Astrocyte of the cerebellum (primary cell): ENCODE data around the gene MOV10L1.

Experiments
- DNase-seq: peaks from one replicate; pipeline ENCODE4 v3.0.0-alpha.2; 2011; ENCODE audit warnings: low read depth
- H3K4me3 ChIP-seq: 2 replicates; pipeline ENCODE4 v1.5.1; 2011; ENCODE audit warnings: mild to moderate bottlenecking, low read depth, low read length, moderate library complexity
- in situ Hi-C: cut with HindIII; loops from 2 replicates; pipeline ENCODE4 v1.10.0; 2017; ENCODE audit warnings: low sequenced_read_pairs
- TF ChIP-seq, protein P1 (sequence below): IDR thresholded peaks from 2 replicates; pipeline ENCODE4 v1.5.1; 2012; ENCODE audit warnings: low read length, low read depth, moderate library complexity, mild to moderate bottlenecking; ENCODE audit errors: missing control alignments

The MOV10L1 gene

GRCh38 chr22:50089682-50090411, at the start of gene MOV10L1:
Gene MOV10L1 (plus strand): TSS chr22:50090006. CDS start chr22:50090089, 83 bp downstream.
- no peak within 1 kb of the TSS for H3K4me3 ChIP-seq
- in situ Hi-C loops: no loop called here
- TF ChIP-seq, protein P1, sequence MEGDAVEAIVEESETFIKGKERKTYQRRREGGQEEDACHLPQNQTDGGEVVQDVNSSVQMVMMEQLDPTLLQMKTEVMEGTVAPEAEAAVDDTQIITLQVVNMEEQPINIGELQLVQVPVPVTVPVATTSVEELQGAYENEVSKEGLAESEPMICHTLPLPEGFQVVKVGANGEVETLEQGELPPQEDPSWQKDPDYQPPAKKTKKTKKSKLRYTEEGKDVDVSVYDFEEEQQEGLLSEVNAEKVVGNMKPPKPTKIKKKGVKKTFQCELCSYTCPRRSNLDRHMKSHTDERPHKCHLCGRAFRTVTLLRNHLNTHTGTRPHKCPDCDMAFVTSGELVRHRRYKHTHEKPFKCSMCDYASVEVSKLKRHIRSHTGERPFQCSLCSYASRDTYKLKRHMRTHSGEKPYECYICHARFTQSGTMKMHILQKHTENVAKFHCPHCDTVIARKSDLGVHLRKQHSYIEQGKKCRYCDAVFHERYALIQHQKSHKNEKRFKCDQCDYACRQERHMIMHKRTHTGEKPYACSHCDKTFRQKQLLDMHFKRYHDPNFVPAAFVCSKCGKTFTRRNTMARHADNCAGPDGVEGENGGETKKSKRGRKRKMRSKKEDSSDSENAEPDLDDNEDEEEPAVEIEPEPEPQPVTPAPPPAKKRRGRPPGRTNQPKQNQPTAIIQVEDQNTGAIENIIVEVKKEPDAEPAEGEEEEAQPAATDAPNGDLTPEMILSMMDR: no peak
- DNase-seq: no peak

DNA sequence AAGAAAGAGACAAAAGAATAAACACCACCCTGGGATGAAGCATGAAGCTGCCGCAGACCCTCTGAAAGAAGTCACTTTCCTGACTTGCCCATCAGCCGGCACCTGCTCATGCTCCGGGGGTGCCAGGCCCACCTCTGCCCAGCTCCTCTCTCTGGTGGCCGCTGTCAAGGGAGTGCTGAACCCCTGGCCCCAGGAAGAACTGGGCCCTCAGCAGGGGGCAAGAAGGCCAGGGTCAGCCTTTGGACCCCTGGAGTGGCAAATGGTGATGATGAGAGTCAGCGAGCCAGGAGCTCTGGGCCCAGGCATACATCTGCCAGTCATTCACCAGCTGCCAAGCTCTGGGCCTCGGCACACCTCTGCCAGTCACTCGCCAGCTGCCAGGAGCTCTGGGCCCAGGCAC, 49.1 kb upstream of the MOV10L1 start:
- in situ Hi-C loops: no loop called here
- TF ChIP-seq, protein P1: no peak
- no peak overlapping the region for H3K4me3 ChIP-seq
- no peak for DNase-seq

DNA sequence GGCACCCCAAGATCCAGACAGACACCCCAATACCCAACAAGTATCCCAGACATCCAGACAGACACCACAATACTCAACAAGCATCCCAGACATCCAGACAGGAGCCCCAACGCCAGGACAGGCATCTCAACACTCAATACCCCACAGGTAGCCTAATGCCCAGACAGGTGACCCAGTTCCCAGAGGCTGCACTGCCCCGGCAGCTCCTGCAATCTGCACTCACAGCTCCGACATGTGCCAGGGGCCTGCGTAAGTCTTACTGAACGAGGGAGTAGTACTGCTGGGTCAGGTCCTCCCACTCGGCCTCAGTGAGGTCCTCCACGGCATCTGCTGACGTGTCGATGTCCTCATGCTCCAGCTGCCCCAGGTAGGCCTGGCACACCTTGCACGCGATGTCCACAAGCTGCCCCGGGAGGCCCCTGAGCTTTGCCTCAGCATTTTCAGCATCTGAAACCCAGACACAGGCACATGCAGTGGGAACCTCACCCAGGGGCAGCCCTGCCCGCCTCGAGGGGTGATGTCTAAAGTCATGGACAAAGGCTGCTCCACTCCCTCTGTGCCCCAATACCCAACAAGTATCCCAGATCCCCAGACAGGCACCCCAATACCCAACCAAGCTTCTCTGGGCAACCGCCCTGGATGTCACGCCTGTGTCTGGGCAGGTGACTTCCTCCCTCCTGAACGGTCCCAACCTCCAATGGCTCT, 48.3 kb upstream of the MOV10L1 start:
- in situ Hi-C loops: no loop called here
- TF ChIP-seq, protein P1: no peak
- no peak for DNase-seq
- H3K4me3 ChIP-seq: no peak overlapping the region

DNA sequence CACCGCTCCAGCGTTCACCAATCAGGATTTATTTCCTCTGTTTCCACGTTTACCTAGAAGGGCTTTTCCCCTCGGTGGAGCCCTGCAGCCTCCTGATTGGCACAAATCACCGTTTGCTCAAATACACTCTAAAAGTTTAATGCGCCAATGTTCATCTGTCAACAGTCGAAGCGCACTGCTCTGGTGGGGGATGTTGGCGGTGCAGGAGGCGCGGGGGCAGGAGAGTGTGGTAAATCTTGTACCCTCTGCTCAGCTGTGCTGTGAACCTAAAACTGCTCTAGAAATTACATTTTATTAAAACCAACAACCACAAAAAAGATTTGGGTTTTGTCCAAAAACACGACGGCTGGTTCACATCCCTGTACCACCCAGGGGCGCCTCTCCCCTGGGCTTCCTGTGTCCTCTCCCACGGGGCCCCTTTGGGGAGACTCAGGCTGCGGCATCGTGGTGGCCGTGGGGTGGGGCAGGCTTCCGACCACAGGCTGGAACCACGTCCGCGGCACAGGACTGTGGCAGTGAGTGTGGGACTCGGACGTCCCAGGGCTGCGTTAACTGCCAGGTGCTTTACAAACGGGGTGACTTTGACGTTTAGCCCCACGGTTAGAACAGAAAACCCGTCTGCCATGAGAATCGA, 45.2 kb upstream of the MOV10L1 start:
- H3K4me3 ChIP-seq: no peak overlapping the region
- in situ Hi-C loops: no loop called here
- TF ChIP-seq, protein P1: no peak
- DNase-seq: no peak

DNA sequence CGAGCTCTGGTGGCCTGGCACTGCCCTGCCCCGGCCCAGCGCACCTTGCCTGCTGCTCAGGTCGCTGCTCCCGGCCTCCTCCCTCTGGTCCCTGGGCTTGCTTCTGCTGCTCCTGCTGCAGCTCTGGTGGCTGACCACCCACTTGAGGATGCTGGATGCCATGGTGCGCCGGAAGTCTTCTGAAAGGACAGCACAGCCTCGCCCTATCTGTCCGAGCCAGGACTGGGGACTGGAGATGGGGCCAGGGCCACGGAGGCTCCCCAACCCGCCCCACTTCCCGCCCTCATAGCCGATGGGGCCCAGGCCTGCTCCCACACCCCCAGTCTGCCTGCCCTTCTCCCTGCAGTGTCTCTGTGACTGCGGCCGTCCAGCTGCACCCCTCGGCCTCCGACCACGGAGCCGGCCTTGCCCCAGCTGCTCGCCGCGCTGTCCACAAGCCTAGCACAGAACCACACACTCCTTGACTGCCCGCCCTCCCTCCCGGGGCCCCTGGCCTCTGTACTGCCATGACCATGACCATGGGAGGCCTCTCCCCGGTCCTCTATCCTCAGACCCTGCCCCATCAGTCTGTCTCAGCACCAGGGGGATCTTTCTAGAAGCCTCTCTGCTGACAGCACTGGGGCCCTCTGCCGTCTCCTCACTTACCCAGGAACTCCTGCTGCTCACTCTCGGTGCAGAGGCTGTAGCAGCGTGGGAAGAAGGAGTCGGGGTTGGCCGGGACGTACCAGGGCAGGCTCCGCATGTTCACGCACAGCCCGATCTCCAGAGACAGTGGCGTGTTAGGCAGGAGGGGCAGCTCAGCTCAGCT, 44.4 kb upstream of the MOV10L1 start:
- no peak for DNase-seq
- TF ChIP-seq, protein P1: no peak
- in situ Hi-C loops: no loop called here
- no peak overlapping the region for H3K4me3 ChIP-seq

DNA sequence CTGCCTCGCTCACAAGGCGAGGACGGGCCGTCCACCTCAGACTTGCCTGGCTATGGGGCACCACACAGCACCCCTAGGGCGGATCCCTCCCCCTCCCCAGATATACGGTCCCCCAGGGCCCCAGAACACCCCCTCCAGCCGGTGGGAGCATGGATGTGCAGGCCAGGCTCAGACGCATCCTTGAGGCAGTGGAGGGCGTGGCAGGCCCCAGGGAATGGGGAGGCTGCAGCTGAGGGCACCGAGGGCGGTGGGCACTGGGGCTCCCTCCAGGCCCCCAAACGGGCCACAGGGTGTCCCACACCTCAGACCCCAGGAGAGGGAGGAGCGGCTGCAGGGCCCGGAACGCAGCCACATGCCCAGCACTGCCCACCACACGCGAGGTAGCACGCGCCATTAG, 43.8 kb upstream of the MOV10L1 start:
- no peak for DNase-seq
- H3K4me3 ChIP-seq: no peak overlapping the region
- TF ChIP-seq, protein P1: no peak
- in situ Hi-C loops: no loop called here
